B cell (primary cell): Measurements from ENCODE around the gene MATN3. TPM values are rescaled to one million over a fixed set of nuclear protein-coding genes. Genes with fewer than 3 reads are reported as not detected.

Experiments used
- ATAC-seq: fragments of 200-7000 bp; cut with Tn5 transposase; one replicate; pipeline ENCODE4 v1.10.0; 2021; ENCODE audit warnings: low read depth, mild to moderate bottlenecking, moderate number of reproducible peaks, moderate library complexity
- CTCF ChIA-PET: fragments of 350-600 bp; sonication (Branson Sonifier 250); formaldehyde crosslinking; loops from one replicate; lab custom pipeline; 2021; ENCODE audit warnings: antibody characterized with exemption, inconsistent platforms; lab: Charles Lee
- POLR2A ChIA-PET: fragments of 350-600 bp; sonication (Branson Sonifier 250); formaldehyde crosslinking; loops from one replicate; lab custom pipeline; 2021; ENCODE audit warnings: antibody characterized with exemption; lab: Charles Lee
- DNase-seq: peaks from one replicate; pipeline ENCODE4 v3.0.0; 2013
- H2AFZ ChIP-seq: 2 replicates; pipeline ENCODE4 v1.6.1; 2012; ENCODE audit warnings: mild to moderate bottlenecking, low read depth, low read length; ENCODE audit not compliant: insufficient read depth, poor library complexity, severe bottlenecking
- H3K27ac ChIP-seq, 2 donors: 1 replicate in 1 of 2; 2 replicates in 1 of 2; pipeline ENCODE4 v1.5.1; 2012 to 2013; ENCODE audit warnings: low read length in 2 of 2, mild to moderate bottlenecking in 2 of 2, moderate library complexity in 1 of 2
- H3K27me3 ChIP-seq, 4 experiments: fragments of 200-600 bp in 1 of 4; sonication (generic) in 1 of 4; replicated peaks in 1 of 4; 1 replicate in 2 of 4; 2 replicates in 2 of 4; pipeline versions ENCODE4 v1.6.1 to v1.7.0; 2013 to 2016; ENCODE audit warnings: low read length in 3 of 4, mild to moderate bottlenecking in 2 of 4, mixed read lengths in 1 of 4, moderate library complexity in 1 of 4; ENCODE audit not compliant: insufficient read depth in 4 of 4, control insufficient read depth in 3 of 4; ENCODE audit errors: control extremely low read depth in 1 of 4
- H3K36me3 ChIP-seq, 2 experiments: replicated peaks in 1 of 2; 1 replicate in 1 of 2; 2 replicates in 1 of 2; pipeline versions ENCODE4 v1.6.1 to v1.7.1; 2013; ENCODE audit warnings: low read length in 1 of 2; ENCODE audit not compliant: insufficient read depth in 2 of 2, control insufficient read depth in 1 of 2; ENCODE audit errors: control extremely low read depth in 1 of 2, extremely low read depth in 1 of 2
- H3K4me1 ChIP-seq, 2 donors: fragments of 200-600 bp in 1 of 2; sonication (generic) in 1 of 2; 1 replicate in 1 of 2; 2 replicates in 1 of 2; pipeline versions ENCODE4 v1.5.1 to v1.6.1; 2013 to 2017; ENCODE audit warnings: low read length in 2 of 2; ENCODE audit not compliant: control insufficient read depth in 2 of 2, insufficient read depth in 2 of 2
- H3K4me2 ChIP-seq: replicated peaks from 2 replicates; pipeline ENCODE3; 2012; ENCODE audit warnings: mild to moderate bottlenecking, low read depth, low read length; ENCODE audit not compliant: poor library complexity, severe bottlenecking
- H3K4me3 ChIP-seq, 5 experiments: fragments of 200-600 bp in 1 of 5; sonication (generic) in 1 of 5; 1 replicate in 3 of 5; 2 replicates in 2 of 5; pipeline versions ENCODE4 v1.5.1 to v1.7.0; 2011 to 2016; ENCODE audit warnings: low read length in 4 of 5, mild to moderate bottlenecking in 4 of 5, low read depth in 2 of 5, control low read depth in 1 of 5, moderate library complexity in 1 of 5; ENCODE audit not compliant: insufficient read depth in 1 of 5; ENCODE audit errors: control extremely low read depth in 1 of 5, extremely low read depth in 1 of 5
- H3K79me2 ChIP-seq: fragments of 200-600 bp; sonication (generic); one replicate; pipeline ENCODE4 v1.6.0; 2016; ENCODE audit warnings: low read length; ENCODE audit not compliant: control insufficient read depth, insufficient read depth
- H3K9ac ChIP-seq: fragments of 200-600 bp; sonication (generic); 2 replicates; pipeline ENCODE4 v1.6.1; 2017; ENCODE audit warnings: mild to moderate bottlenecking, low read length, moderate library complexity
- H3K9me3 ChIP-seq, 3 donors: one replicate each; pipeline versions ENCODE4 v1.6.1 to v1.7.1; 2013; ENCODE audit warnings: low read length in 2 of 3; ENCODE audit not compliant: control insufficient read depth in 2 of 3, insufficient read depth in 1 of 3; ENCODE audit errors: control extremely low read depth in 1 of 3
- H4K20me1 ChIP-seq: 2 replicates; pipeline ENCODE4 v1.6.0; 2012; ENCODE audit warnings: mild to moderate bottlenecking, low read length; ENCODE audit not compliant: insufficient read depth, control insufficient read depth, poor library complexity, severe bottlenecking
- H3K27ac Mint-ChIP-seq: one replicate; pipeline ENCODE4 v1.8.0; 2021; ENCODE audit warnings: mixed read lengths
- H3K27me3 Mint-ChIP-seq: one replicate; pipeline ENCODE4 v1.8.0; 2021; ENCODE audit warnings: mixed read lengths
- H3K4me1 Mint-ChIP-seq: one replicate; pipeline ENCODE4 v1.8.0; 2021; ENCODE audit warnings: mixed read lengths
- H3K4me3 Mint-ChIP-seq: one replicate; pipeline ENCODE4 v1.8.0; 2021; ENCODE audit warnings: mixed read lengths
- H3K9me3 Mint-ChIP-seq: one replicate; pipeline ENCODE4 v1.8.0; 2022; ENCODE audit warnings: mixed read lengths; ENCODE audit not compliant: insufficient read depth
- CTCF ChIP-seq: fragments of 200-600 bp; IDR thresholded peaks from one replicate; pipeline ENCODE4 v1.8.0; 2022; ENCODE audit warnings: antibody characterized with exemption, mild to moderate bottlenecking
- EZH2 ChIP-seq: IDR thresholded peaks from 2 replicates; pipeline ENCODE4 v1.6.1; 2012; ENCODE audit warnings: borderline replicate concordance, low read depth, mild to moderate bottlenecking, moderate library complexity, low read length; ENCODE audit not compliant: insufficient read depth, poor library complexity, severe bottlenecking
- WGBS: methylation state at CpG from one replicate; pipeline ENCODE4 v1.1.5; 2013; ENCODE audit warnings: missing lambda C conversion rate; ENCODE audit not compliant: insufficient coverage; 5-methylcytosine and 5-hydroxymethylcytosine counted together
- intact Hi-C: fragments of 100-400 bp; cut with micrococcal nuclease; formaldehyde crosslinking; loops from one replicate; pipeline ENCODE4 v1.10.0; 2022
- polyA plus RNA-seq: library from polyadenylated mRNA; depleted of rRNA; stranded (reverse); fragments of >200 nt; gene quantifications from 2 replicates; pipeline ENCODE4 v1.2.3, GENCODE V29; 2012
- total RNA-seq, 2 donors: library from RNA; stranded (reverse); fragments of 120-200 nt in 1 of 2; gene quantifications; 1 replicate in 1 of 2; 2 replicates in 1 of 2; pipeline versions ENCODE4 v1.2.3 to v1.2.4, GENCODE V29; 2013 to 2022

Gene MATN3
- total and polyA plus RNA-seq, 2 donors (not counting 1 experiment from before 2014, with no cell fraction given): not detected

- DNase-seq (no peak), ATAC-seq (no peak)
- H3K27ac Mint-ChIP-seq: no peak overlapping the region
- H3K27ac ChIP-seq: no peak overlapping the region
- TF ChIP-seq CTCF: no peak
- no peak for TF ChIP-seq EZH2
- no peak overlapping the region for H3K9ac ChIP-seq
- no peaks in the 10 kb centered on the region for H3K27me3 Mint-ChIP-seq
- H3K4me1 ChIP-seq: no peaks in the 10 kb centered on the region
- H3K4me3 Mint-ChIP-seq: no peak overlapping the region
- CTCF ChIA-PET: interaction anchor here (1.3 kb wide), 1 partner anchor 13 kb away, joined by 5 read pairs; no protein-coding TSS in a partner anchor
- no peak overlapping the region for H2AFZ ChIP-seq
- no peaks in the 10 kb centered on the region for H3K9me3 ChIP-seq
- intact Hi-C loops: no loop called here
- no peaks in the 10 kb centered on the region for H3K9me3 Mint-ChIP-seq
- no peaks in the 10 kb centered on the region for H3K79me2 ChIP-seq
- no peak overlapping the region for H3K4me2 ChIP-seq
- H3K36me3 ChIP-seq: peaks cover 0 to 1% of the 10 kb centered on the region in 2 experiments
- no peaks in the 10 kb centered on the region for H3K4me1 Mint-ChIP-seq
- no CpG with 5 or more reads among the region's 1 CpG for WGBS
- H4K20me1 ChIP-seq: no peaks in the 10 kb centered on the region
- POLR2A ChIA-PET: no interaction called here
- H3K27me3 ChIP-seq: no peaks in the 10 kb centered on the region
- no peak overlapping the region for H3K4me3 ChIP-seq
Observed at GRCh38 chr2:19943189-19943588, 69.3 kb downstream of the MATN3 start.

GRCh38 chr2:19942199-19942598 is 70.3 kb downstream of the MATN3 start:
- CTCF ChIA-PET: interaction anchor here (1.5 kb wide), 1 partner anchor 14 kb away, joined by 4 read pairs; no protein-coding TSS in a partner anchor
- TF ChIP-seq CTCF: no peak
- no peak for TF ChIP-seq EZH2
- no peaks in the 10 kb centered on the region for H3K4me1 ChIP-seq
- no peak overlapping the region for H3K4me3 ChIP-seq
- H4K20me1 ChIP-seq: no peaks in the 10 kb centered on the region
- H3K79me2 ChIP-seq: no peaks in the 10 kb centered on the region
- DNase-seq (no peak), ATAC-seq (no peak)
- H3K9ac ChIP-seq: no peak overlapping the region
- no peak overlapping the region for H3K4me3 Mint-ChIP-seq
- no peak overlapping the region for H3K27ac ChIP-seq
- no peaks in the 10 kb centered on the region for H3K9me3 Mint-ChIP-seq
- no peak overlapping the region for H3K4me2 ChIP-seq
- H3K4me1 Mint-ChIP-seq: no peaks in the 10 kb centered on the region
- intact Hi-C loops: no loop called here
- no peaks in the 10 kb centered on the region for H3K36me3 ChIP-seq
- H3K27ac Mint-ChIP-seq: no peak overlapping the region
- no peaks in the 10 kb centered on the region for H3K27me3 Mint-ChIP-seq
- H3K27me3 ChIP-seq: no peaks in the 10 kb centered on the region
- no peak overlapping the region for H2AFZ ChIP-seq
- POLR2A ChIA-PET: no interaction called here
- no peaks in the 10 kb centered on the region for H3K9me3 ChIP-seq

Other genes with a start within 250 kb of the MATN3 start
- gene TTC32, start 110.7 kb downstream of the MATN3 start, total RNA-seq: 38.1 TPM in 2 replicates
- gene TTC32, start 110.7 kb downstream of the MATN3 start, polyA plus RNA-seq: 27.7 and 76.6 TPM in 2 replicates
- 9.4 and 11.8 TPM in 2 replicates for gene WDR35, start 22.6 kb downstream of the MATN3 start, total RNA-seq
- 2.4 and 3.0 TPM in 2 replicates for gene WDR35, start 22.6 kb downstream of the MATN3 start, polyA plus RNA-seq
- 70.1 and 74.4 TPM in 2 replicates for gene LAPTM4A, start 39.0 kb upstream of the MATN3 start, total RNA-seq
- 45.9 and 80.7 TPM in 2 replicates for gene LAPTM4A, start 39.0 kb upstream of the MATN3 start, polyA plus RNA-seq
- gene SDC1, start 212.5 kb upstream of the MATN3 start, total RNA-seq: not detected in 2 replicates
- gene SDC1, start 212.5 kb upstream of the MATN3 start, polyA plus RNA-seq: 0.22 and 0.23 TPM in 2 replicates